K562 (cell line): ENCODE data around the gene SIGLEC5. TPM values are rescaled to one million over a fixed set of nuclear protein-coding genes. Genes with fewer than 3 reads are reported as not detected.

ENCODE experiments used
- AFF1 ChIP-seq, 2 experiments: fragments of 450-650 bp; IDR thresholded peaks; 2 replicates each; pipeline ENCODE4 v1.6.1; 2018; ENCODE audit warnings: mild to moderate bottlenecking in 2 of 2, low read depth in 1 of 2; ENCODE audit not compliant: partially characterized antibody in 2 of 2
- BCL6 ChIP-seq: fragments of 250-450 bp; sonication (Bioruptor Pico); IDR thresholded peaks from 2 replicates; pipeline ENCODE4 v1.4.0; 2020
- BRF2 ChIP-seq: IDR thresholded peaks from 3 replicates; pipeline ENCODE4 v1.6.1; 2011; ENCODE audit warnings: borderline replicate concordance, mild to moderate bottlenecking; ENCODE audit not compliant: insufficient read length, insufficient read depth
- CBX3 ChIP-seq, 2 experiments: IDR thresholded peaks; 1 replicate in 1 of 2; 2 replicates in 1 of 2; pipeline ENCODE4 v1.6.1; 2012; ENCODE audit warnings: inconsistent platforms in 2 of 2, low read length in 2 of 2, borderline replicate concordance in 1 of 2, control low read depth in 1 of 2
- DACH1 ChIP-seq: fragments of 450-650 bp; IDR thresholded peaks from 2 replicates; pipeline ENCODE4 v1.6.1; 2018; ENCODE audit not compliant: partially characterized antibody
- DNMT1 ChIP-seq: fragments of 450-650 bp; IDR thresholded peaks from 2 replicates; pipeline ENCODE4 v1.6.1; 2016; ENCODE audit warnings: antibody characterized with exemption, mild to moderate bottlenecking
- ESRRA ChIP-seq: fragments of 450-650 bp; IDR thresholded peaks from 2 replicates; pipeline ENCODE4 v1.6.1; 2014; ENCODE audit warnings: low read depth, mild to moderate bottlenecking, moderate library complexity, borderline replicate concordance
- GTF2E2 ChIP-seq: fragments of 200-800 bp; sonication (Bioruptor generic); IDR thresholded peaks from 2 replicates; pipeline ENCODE4 v1.6.1; 2016; ENCODE audit warnings: missing genetic modification characterization, missing compliant biosample characterization
- KLF13 ChIP-seq: fragments of 450-650 bp; IDR thresholded peaks from 2 replicates; pipeline ENCODE4 v1.6.1; 2016; ENCODE audit warnings: missing genetic modification characterization, low read depth, mild to moderate bottlenecking, missing compliant biosample characterization, moderate library complexity, borderline replicate concordance
- MCM7 ChIP-seq, 2 experiments: fragments of 450-650 bp; IDR thresholded peaks; 2 replicates each; pipeline ENCODE4 v1.6.1; 2016 to 2018
- NR4A1 ChIP-seq, 2 experiments: fragments of 250-450 bp in 1 of 2; fragments of 450-650 bp in 1 of 2; sonication (Bioruptor Pico) in 1 of 2; IDR thresholded peaks; 2 replicates each; pipeline versions ENCODE4 v1.4.0 to v1.6.1; 2016 to 2020; ENCODE audit warnings: mild to moderate bottlenecking in 2 of 2, missing compliant biosample characterization in 1 of 2, missing genetic modification characterization in 1 of 2, moderate library complexity in 1 of 2
- POLR2AphosphoS2 ChIP-seq: IDR thresholded peaks from 2 replicates; pipeline ENCODE4 v1.6.1; 2012; ENCODE audit warnings: low read length, improper control_type of control experiment
- POLR2AphosphoS5 ChIP-seq: IDR thresholded peaks from 2 replicates; pipeline ENCODE4 v1.6.1; 2011; ENCODE audit warnings: mild to moderate bottlenecking, low read depth, low read length, moderate library complexity; ENCODE audit not compliant: control insufficient read depth, insufficient read depth
- PURB ChIP-seq: sonication (generic); formaldehyde crosslinking; IDR thresholded peaks from 2 replicates; pipeline ENCODE4 v1.9.0; 2021; ENCODE audit warnings: low read depth, mild to moderate bottlenecking, missing genetic modification reagents
- RBM22 ChIP-seq: fragments of 200-400 bp; formaldehyde crosslinking; IDR thresholded peaks from 2 replicates; pipeline ENCODE4 v1.6.1; 2018; ENCODE audit warnings: low read length, low read depth; ENCODE audit not compliant: poor library complexity, severe bottlenecking
- RBM39 ChIP-seq: fragments of 200-400 bp; formaldehyde crosslinking; optimal IDR thresholded peaks from 2 replicates; pipeline ENCODE3; 2018; ENCODE audit warnings: low read depth, low read length
- TAF15 ChIP-seq: fragments of 200-400 bp; formaldehyde crosslinking; IDR thresholded peaks from 2 replicates; pipeline ENCODE4 v1.6.1; 2017; ENCODE audit warnings: mild to moderate bottlenecking, low read depth, low read length, moderate library complexity
- ZC3H8 ChIP-seq: fragments of 450-650 bp; IDR thresholded peaks from 2 replicates; pipeline ENCODE4 v1.6.1; 2017
- ZFPM2 ChIP-seq: fragments of 250-450 bp; sonication (Bioruptor Pico); IDR thresholded peaks from 2 replicates; pipeline ENCODE4 v1.5.1; 2022; ENCODE audit warnings: mild to moderate bottlenecking
- ZNF232 ChIP-seq: sonication (generic); formaldehyde crosslinking; IDR thresholded peaks from 2 replicates; pipeline ENCODE4 v1.8.0; 2022; ENCODE audit warnings: mild to moderate bottlenecking, missing genetic modification reagents
- polyA plus RNA-seq, 8 experiments: library from polyadenylated mRNA; depleted of rRNA in 4 of 8; stranded (reverse) in 5 of 8; unstranded in 3 of 8; fragments of >200 nt; fragmentation: Nextera tagmentation in 2 of 8; fragmentation: Illumina TruSeq in 1 of 8; extraction: Ambion mirVana in 2 of 8; extraction: Trizol in 1 of 8; gene quantifications; 2 replicates each; pipeline versions ENCODE4 v1.2.1 to v1.2.3, GENCODE V29; 2011 to 2014; ENCODE audit warnings: inconsistent platforms in 1 of 8, missing spikeins in 1 of 8
- total RNA-seq, 7 experiments: library from RNA; depleted of rRNA in 6 of 7; stranded (reverse); fragments of >200 nt in 6 of 7; fragmentation: Illumina TruSeq in 2 of 7; extraction: Trizol in 2 of 7; gene quantifications; 2 replicates each; pipeline versions ENCODE4 v1.2.1 to v1.2.3, GENCODE V29; 2011 to 2021; ENCODE audit warnings: low replicate concordance in 1 of 7

The SIGLEC5 gene
- total and polyA plus RNA-seq, 9 of the 15 experiments (the other 6 are each of a cell fraction or from before 2014, with no cell fraction given), result 0.14 TPM; not detected in 8

DNA sequence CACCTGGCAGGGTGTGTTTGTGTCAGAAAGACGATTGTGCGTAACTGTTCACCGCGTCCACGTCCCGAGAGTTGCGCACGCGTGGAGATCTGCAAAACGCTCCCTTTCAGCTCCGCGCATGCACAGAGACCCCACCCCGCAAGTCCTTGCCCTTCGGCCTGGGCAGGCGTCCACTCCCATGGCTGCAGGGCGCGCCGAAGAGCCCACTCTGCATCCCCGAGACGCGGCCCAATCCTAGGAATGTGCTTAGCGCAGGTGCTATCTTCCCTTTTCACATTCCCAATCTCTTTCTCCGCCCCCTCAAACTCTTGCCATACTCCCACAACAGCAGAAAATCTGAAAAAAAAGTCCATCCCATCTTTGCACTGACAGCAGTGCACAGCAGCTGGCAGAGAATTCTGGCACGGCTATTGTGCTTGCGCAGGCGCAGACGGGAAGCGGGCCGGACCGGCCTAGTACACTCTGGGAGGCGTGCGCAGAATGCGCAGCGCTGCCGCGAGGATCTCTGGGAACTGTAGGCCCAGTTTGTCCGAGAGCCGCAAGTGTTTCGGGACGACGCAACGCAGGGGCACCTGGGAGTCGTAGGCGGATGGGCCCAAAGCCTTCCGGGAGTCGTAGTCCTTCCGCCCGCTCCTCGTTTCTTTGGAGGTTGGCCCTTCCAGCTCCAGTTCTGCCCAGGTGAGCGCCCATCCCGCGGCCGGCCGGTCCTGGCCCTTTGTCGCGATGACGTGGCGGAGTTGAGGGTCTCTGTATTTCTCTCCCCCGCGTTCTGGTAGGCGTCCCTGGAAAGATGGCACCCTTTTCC lies 36.0 kb downstream of the SIGLEC5 start (continued):
- TF ChIP-seq BRF2, result no peak
- no peak for TF ChIP-seq NR4A1 (CRISPR knock-in tag; IDR thresholded peaks at IDR 0.05)
- no peak for TF ChIP-seq NR4A1 (tag; IDR thresholded peaks at IDR 0.05)
- TF ChIP-seq POLR2AphosphoS2, result no peak
- TF ChIP-seq ZC3H8, result no peak
- no peak for TF ChIP-seq DNMT1
- no peak; the same call in 1 of the 2 replicates for TF ChIP-seq TAF15
- no peak for TF ChIP-seq MCM7 (IDR thresholded peaks at IDR 0.05)
- TF ChIP-seq KLF13 (tag), result 0 out of 2 replicates have a peak, but pooled peaks have one; percentile 11
- no peak for TF ChIP-seq GTF2E2
- TF ChIP-seq RBM39, result no peak
- no peak for TF ChIP-seq POLR2AphosphoS5
- TF ChIP-seq BCL6 (CRISPR knock-in tag), result no peak
- TF ChIP-seq ESRRA, result peak; percentile 29; the same call in 1 of the 2 replicates
- TF ChIP-seq ZFPM2 (CRISPR knock-in tag), result no peak
- TF ChIP-seq PURB, result no peak
- no peak for TF ChIP-seq DACH1
- peak in 1 of 2 experiments; percentile 71; a peak in 1 of 3 replicates for TF ChIP-seq CBX3 (IDR thresholded peaks at IDR 0.05; ENCODE audit: borderline replicate concordance in 1 of 2, low read length in 2 of 2)
- no peak for TF ChIP-seq RBM22
- TF ChIP-seq AFF1 (IDR thresholded peaks at IDR 0.05; ENCODE audit: low read depth in 1 of 2, partially characterized antibody in 2 of 2), result peak in 1 of 2 experiments; percentile 98
- TF ChIP-seq ZNF232 (CRISPR knock-in tag), result no peak
